Left ventricle myocardium inferior (tissue), 1 donor: Measurements from ENCODE around the gene NOTUM. TPM values are rescaled to one million over a fixed set of nuclear protein-coding genes. Genes with fewer than 3 reads are reported as not detected.

Experiments
- DNase-seq: peaks from one replicate; pipeline ENCODE4 v3.0.0-alpha.2; 2020
- H3K27ac ChIP-seq: fragments of 200-600 bp; replicated peaks from 2 replicates; pipeline ENCODE4 v1.8.0; 2021
- H3K27me3 ChIP-seq: fragments of 200-600 bp; 2 replicates; pipeline ENCODE4 v1.8.0; 2021; ENCODE audit warnings: low read depth
- H3K36me3 ChIP-seq: fragments of 200-600 bp; 2 replicates; pipeline ENCODE4 v1.8.0; 2021
- H3K4me1 ChIP-seq: fragments of 200-600 bp; 2 replicates; pipeline ENCODE4 v1.8.0; 2021
- H3K4me3 ChIP-seq: fragments of 200-600 bp; 2 replicates; pipeline ENCODE4 v1.8.0; 2021; ENCODE audit warnings: mild to moderate bottlenecking, moderate library complexity
- H3K9me3 ChIP-seq: fragments of 200-600 bp; replicated peaks from 2 replicates; pipeline ENCODE4 v1.8.0; 2021
- CTCF ChIP-seq: fragments of 200-600 bp; IDR thresholded peaks from 2 replicates; pipeline ENCODE4 v1.8.0; 2021; ENCODE audit warnings: antibody characterized with exemption, mild to moderate bottlenecking, borderline replicate concordance
- intact Hi-C: fragments of 100-400 bp; cut with micrococcal nuclease; formaldehyde crosslinking; loops from one replicate; pipeline ENCODE4 v1.11.0; 2022
- total RNA-seq: library from RNA; stranded (reverse); fragmentation: NEBNext Ultra II Directional; extraction: Animal tissue kit (Norgen Biotek cat#: 25700); gene quantifications from one replicate; pipeline ENCODE4 v1.2.1, GENCODE V29; 2021
- donor health status: DM: no; HTN: yes; CAD: no; lungs with severe emphysema.

The NOTUM gene
- total RNA-seq, 1 donor from 2014 or later = not detected

- Histone ChIP-seq H3K27ac (no peak overlapping the region), H3K4me1 (peaks cover 25% of the 10 kb centered on the region), H3K36me3 (no peaks in the 10 kb centered on the region), H3K9me3 (no peaks in the 10 kb centered on the region), H3K4me3 (peak overlapping the region; percentile 64), H3K27me3 (peaks cover 89% of the 10 kb centered on the region)
- TF ChIP-seq CTCF = no peak
- no peak for DNase-seq
- intact Hi-C loops = loop anchor here (10.0 kb wide), 1 partner anchor 184 kb away; no protein-coding TSS in a partner anchor
Observed at GRCh38 chr17:81960130-81960958, 643 bp downstream of the NOTUM start.

GRCh38 chr17:81959362-81960129, 1.4 kb downstream of the NOTUM start:
- Histone ChIP-seq H3K4me3 (peak overlapping the region; percentile 64), H3K27me3 (peaks cover 91% of the 10 kb centered on the region), H3K36me3 (no peaks in the 10 kb centered on the region), H3K27ac (no peak overlapping the region), H3K4me1 (peaks cover 25% of the 10 kb centered on the region), H3K9me3 (no peaks in the 10 kb centered on the region)
- DNase-seq = peak; percentile 75
- intact Hi-C loops = loop anchor here (10.0 kb wide), 1 partner anchor 185 kb away; no protein-coding TSS in a partner anchor
- TF ChIP-seq CTCF = peak; percentile 88

GRCh38 chr17:81958633-81959342, 2.2 kb downstream of the NOTUM start:
- H3K27ac ChIP-seq = no peak overlapping the region
- H3K4me3 ChIP-seq = peak overlapping the region; percentile 64
- no peak for DNase-seq
- H3K4me1 ChIP-seq = peaks cover 25% of the 10 kb centered on the region
- peaks cover 91% of the 10 kb centered on the region for H3K27me3 ChIP-seq
- no peak for TF ChIP-seq CTCF
- intact Hi-C loops = no loop called here
- no peaks in the 10 kb centered on the region for H3K36me3 ChIP-seq
- no peaks in the 10 kb centered on the region for H3K9me3 ChIP-seq

- H3K9me3 ChIP-seq = no peaks in the 10 kb centered on the region
- no peaks in the 10 kb centered on the region for H3K36me3 ChIP-seq
- H3K4me3 ChIP-seq = no peak overlapping the region
- H3K27ac ChIP-seq = no peak overlapping the region
- intact Hi-C loops = no loop called here
- peaks cover 91% of the 10 kb centered on the region for H3K27me3 ChIP-seq
- TF ChIP-seq CTCF = no peak
- peaks cover 25% of the 10 kb centered on the region for H3K4me1 ChIP-seq
- no peak for DNase-seq
Observed at GRCh38 chr17:81957691-81958432, 3.1 kb downstream of the NOTUM start.
